Right lobe of liver (tissue), 6 donors: ENCODE measurements around the gene PDGFA. TPM values are rescaled to one million over a fixed set of nuclear protein-coding genes. Genes with fewer than 3 reads are reported as not detected.

Source experiments
- ATAC-seq, 4 donors: fragments of 200-7000 bp; cut with Tn5 transposase; one replicate each; pipeline ENCODE4 v1.9.1; 2020; ENCODE audit warnings: mild to moderate bottlenecking in 4 of 4, moderate library complexity in 4 of 4
- DNase-seq, 3 donors: peaks; one replicate each; pipeline ENCODE4 v3.0.0-alpha.2; 2020
- H3K27ac ChIP-seq, 3 donors: fragments of 200-600 bp; one replicate each; pipeline ENCODE4 v1.8.0; 2022
- H3K27me3 ChIP-seq, 2 donors: fragments of 200-600 bp; one replicate each; pipeline ENCODE4 v1.8.0; 2022
- H3K36me3 ChIP-seq, 4 donors: fragments of 200-600 bp; sonication (generic) in 1 of 4; one replicate each; pipeline versions ENCODE4 v1.5.1 to v1.8.0; 2017 to 2022; ENCODE audit warnings: control low read depth in 1 of 4
- H3K4me1 ChIP-seq, 4 donors: fragments of 200-600 bp; sonication (generic) in 1 of 4; one replicate each; pipeline versions ENCODE4 v1.5.1 to v1.8.0; 2017 to 2022; ENCODE audit warnings: control low read depth in 1 of 4
- H3K4me3 ChIP-seq, 3 donors: fragments of 200-600 bp; one replicate each; pipeline ENCODE4 v1.8.0; 2022
- H3K9me3 ChIP-seq, 4 donors: fragments of 200-600 bp; sonication (generic) in 1 of 4; one replicate each; pipeline versions ENCODE4 v1.5.1 to v1.8.0; 2017 to 2022; ENCODE audit warnings: control low read depth in 1 of 4
- POLR2A ChIP-seq: fragments of 450-650 bp; IDR thresholded peaks from one replicate; pipeline ENCODE4 v1.6.1; 2017; ENCODE audit warnings: antibody characterized with exemption, mild to moderate bottlenecking
- WGBS: methylation state at CpG from one replicate; pipeline ENCODE4 v1.1.6; 2018; ENCODE audit warnings: low coverage, low lambda C conversion rate; ENCODE audit not compliant: insufficient coverage; ENCODE audit errors: missing lambda C conversion rate; 5-methylcytosine and 5-hydroxymethylcytosine counted together
- intact Hi-C, 2 donors: fragments of 100-400 bp; cut with DNase I; formaldehyde crosslinking; loops; one replicate each; pipeline versions ENCODE4 v1.11.2 to v1.14.1; 2022
- total RNA-seq, 6 experiments: library from RNA; depleted of rRNA in 2 of 6; stranded (reverse); fragments of >200 nt in 2 of 6; fragmentation: NEBNext Ultra II Directional in 3 of 6; extraction: Animal tissue kit (Norgen Biotek cat#: 25700) in 3 of 6; gene quantifications; one replicate each; pipeline versions ENCODE4 v1.1.0 to v1.2.4, GENCODE V29; 2016 to 2023
- TF ChIP-seq, protein P1 (sequence below), 4 donors: fragments of 200-600 bp in 3 of 4; fragments of 450-650 bp in 1 of 4; IDR thresholded peaks; one replicate each; pipeline versions ENCODE4 v1.5.1 to v1.8.0; 2016 to 2022; ENCODE audit warnings: antibody characterized with exemption in 4 of 4, mild to moderate bottlenecking in 2 of 4
- donor health status: DM: no; HTN: yes; CAD: no.
- donor health status: DM: no; HTN: no; CAD: no.
- donor health status: DM: no; HTN: no; CAD: no.
- donor health status: DM: no; HTN: yes; CAD: no.
- donor health status: DM: no; HTN: yes; CAD: no.

The PDGFA gene
- total RNA-seq, 6 experiments from 2014 or later, result 2.3 to 20.9 (median 8.4) TPM

DNA sequence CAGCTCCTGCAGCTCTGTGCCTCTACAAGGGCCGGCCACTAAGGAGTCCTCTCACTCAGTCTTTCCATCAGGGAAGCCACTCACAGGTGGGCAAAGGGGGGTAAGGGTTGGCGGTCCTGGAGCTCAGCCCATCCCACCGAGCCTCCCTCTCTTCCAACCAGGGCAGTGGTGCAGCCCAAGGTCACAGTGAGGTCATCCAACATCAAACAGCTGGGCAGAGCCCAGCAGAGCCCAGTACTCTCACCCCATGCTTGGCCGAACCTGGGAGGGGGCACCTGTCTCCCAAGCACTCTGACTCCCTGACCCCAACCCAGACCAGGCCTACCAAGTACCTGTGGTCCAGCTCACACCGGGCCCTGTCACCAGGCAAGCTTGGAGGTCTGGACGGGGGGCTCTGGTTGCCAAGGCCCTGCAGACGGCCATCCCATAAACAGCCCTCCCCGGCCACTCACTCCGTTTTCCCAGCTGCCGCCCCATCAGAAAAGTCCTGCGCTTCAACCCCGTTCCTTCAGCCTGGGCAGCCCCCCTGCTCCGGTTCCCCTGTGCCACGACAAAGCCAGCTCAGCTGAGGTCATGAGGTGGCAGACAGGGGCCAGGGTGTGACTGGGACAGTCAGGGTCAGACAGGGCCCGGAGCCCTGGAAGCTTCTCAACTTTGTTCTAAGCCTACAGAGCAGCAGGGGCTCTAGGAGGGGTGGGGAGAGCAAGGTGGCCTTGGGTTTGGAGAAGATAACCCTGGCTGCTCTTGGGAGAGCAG lies 27.5 kb downstream of the PDGFA start:
- peak in 2 of 3 donors; percentile 10 to 48 for DNase-seq
- Histone ChIP-seq H3K9me3 (no peaks in the 10 kb centered on the region), H3K27me3 (no peaks in the 10 kb centered on the region), H3K36me3 (no peaks in the 10 kb centered on the region), H3K4me3 (no peak overlapping the region), H3K27ac (no peak overlapping the region), H3K4me1 (no peaks in the 10 kb centered on the region)
- no peak for ATAC-seq
- TF ChIP-seq, protein P1, sequence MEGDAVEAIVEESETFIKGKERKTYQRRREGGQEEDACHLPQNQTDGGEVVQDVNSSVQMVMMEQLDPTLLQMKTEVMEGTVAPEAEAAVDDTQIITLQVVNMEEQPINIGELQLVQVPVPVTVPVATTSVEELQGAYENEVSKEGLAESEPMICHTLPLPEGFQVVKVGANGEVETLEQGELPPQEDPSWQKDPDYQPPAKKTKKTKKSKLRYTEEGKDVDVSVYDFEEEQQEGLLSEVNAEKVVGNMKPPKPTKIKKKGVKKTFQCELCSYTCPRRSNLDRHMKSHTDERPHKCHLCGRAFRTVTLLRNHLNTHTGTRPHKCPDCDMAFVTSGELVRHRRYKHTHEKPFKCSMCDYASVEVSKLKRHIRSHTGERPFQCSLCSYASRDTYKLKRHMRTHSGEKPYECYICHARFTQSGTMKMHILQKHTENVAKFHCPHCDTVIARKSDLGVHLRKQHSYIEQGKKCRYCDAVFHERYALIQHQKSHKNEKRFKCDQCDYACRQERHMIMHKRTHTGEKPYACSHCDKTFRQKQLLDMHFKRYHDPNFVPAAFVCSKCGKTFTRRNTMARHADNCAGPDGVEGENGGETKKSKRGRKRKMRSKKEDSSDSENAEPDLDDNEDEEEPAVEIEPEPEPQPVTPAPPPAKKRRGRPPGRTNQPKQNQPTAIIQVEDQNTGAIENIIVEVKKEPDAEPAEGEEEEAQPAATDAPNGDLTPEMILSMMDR (IDR thresholded peaks at IDR 0.05), result no peak
- no peak for TF ChIP-seq POLR2A
- WGBS, result no CpG with 5 or more reads among the region's 15 CpGs
- intact Hi-C loops, result no loop called here

DNA sequence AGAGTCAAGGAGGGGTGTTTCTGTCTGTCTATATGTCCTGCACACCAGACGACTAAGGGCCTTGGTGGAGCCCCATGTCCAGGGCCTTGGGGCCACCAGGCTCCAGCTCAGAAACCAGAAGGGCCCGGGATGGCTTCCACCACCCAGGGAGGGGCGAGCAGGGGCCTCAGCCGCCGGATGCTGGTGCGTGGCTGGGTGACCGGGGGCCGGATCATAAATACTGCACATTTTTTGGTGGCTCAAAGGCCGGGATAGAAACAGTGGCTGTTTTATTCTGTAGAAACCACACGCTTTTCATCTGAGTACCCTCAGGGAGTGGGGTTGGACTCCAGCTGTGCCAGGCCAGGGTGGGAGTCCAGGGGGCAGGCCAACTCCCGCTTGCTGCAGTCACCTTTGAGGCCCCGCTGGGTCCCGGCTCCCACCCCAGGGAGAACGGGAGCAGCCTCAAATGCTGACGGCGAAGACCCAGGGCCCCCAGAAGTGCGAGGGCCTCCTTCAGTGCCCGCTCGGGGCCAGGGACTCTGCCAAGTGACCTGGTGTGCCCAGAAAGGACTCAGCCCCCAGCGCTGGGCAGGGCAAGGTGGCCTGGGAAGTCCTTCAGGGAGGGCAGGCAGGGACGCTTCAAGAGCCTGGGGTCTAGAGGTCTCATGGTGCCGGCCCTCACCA lies 28.2 kb downstream of the PDGFA start:
- no peaks in the 10 kb centered on the region for H3K27me3 ChIP-seq
- TF ChIP-seq, protein P1 (IDR thresholded peaks at IDR 0.05), result no peak
- no peak for TF ChIP-seq POLR2A
- no peaks in the 10 kb centered on the region for H3K36me3 ChIP-seq
- no peaks in the 10 kb centered on the region for H3K9me3 ChIP-seq
- intact Hi-C loops, result no loop called here
- H3K27ac ChIP-seq, result no peak overlapping the region
- ATAC-seq (no peak), DNase-seq (peak in 2 of 3 donors; percentile 18 to 49)
- H3K4me1 ChIP-seq, result no peaks in the 10 kb centered on the region
- WGBS, result 96% methylated on average over 5 of the region's 22 CpGs
- H3K4me3 ChIP-seq, result no peak overlapping the region

DNA sequence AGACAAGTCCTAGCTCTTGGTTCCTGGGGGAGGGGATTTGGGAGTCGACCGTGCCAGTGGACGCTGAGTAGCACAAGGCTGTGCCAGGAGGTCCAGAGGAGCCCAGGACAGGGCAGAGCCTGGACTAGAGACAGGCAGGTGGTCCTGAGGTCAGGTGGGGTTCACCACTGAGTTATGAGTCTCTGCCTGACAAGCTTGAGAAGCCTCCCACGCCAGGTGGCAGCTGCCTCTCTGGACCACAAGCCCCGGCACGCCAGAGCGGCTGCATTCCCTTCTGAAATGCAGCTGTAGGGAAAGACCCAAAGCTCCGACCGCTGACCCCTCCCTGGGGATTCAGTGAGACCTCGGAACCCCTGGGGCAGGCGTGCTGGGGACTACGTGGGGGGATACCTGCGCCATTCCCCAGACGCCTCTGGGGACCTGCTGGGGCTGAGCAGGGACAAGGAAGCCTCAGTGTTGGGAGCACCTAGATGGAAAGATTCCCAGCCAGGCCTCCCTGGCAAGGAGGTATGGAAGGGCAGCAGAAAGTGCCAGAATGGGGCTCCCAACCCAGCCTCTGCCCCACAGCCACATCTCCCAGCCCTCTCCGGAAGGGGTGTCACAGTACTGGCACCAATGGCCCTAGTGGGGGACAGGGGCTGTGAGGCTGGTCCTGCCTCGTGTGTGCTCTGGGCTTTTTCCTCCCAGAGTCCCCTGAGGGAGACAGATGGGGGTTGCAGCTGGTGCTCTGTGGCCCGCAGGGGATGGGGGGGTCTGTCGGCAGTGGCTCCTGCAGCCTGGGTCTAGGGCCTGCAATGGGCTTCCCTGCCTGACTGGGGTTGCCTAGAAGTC lies 29.0 kb downstream of the PDGFA start:
- DNase-seq (peak in 2 of 3 donors; percentile 12 to 43), ATAC-seq (no peak)
- Histone ChIP-seq H3K9me3 (no peaks in the 10 kb centered on the region), H3K27ac (no peak overlapping the region), H3K27me3 (no peaks in the 10 kb centered on the region), H3K4me1 (no peaks in the 10 kb centered on the region), H3K4me3 (no peak overlapping the region), H3K36me3 (no peaks in the 10 kb centered on the region)
- no CpG with 5 or more reads among the region's 18 CpGs for WGBS
- intact Hi-C loops, result no loop called here
- no peak for TF ChIP-seq POLR2A
- TF ChIP-seq, protein P1 (IDR thresholded peaks at IDR 0.05), result no peak

DNA sequence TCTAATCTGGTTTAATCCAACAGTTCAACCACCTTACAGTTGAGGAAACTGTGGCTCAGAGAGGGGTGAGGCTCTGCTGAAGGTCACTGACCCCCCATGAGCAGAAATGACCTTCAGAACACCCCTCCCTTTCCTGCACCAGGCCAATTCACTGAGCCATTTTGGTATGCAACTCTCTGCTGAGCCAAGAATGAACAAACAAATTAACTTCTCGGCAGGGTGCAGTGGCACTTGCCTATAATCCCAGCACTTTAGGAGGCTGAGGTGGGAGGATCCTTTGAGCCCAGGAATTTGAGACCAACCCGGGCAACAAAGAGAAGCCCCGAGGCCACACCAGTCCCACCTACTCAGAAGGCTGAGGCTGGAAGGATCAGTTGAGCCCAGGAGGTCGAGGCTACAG lies 29.8 kb downstream of the PDGFA start:
- no peak overlapping the region for H3K27ac ChIP-seq
- H3K9me3 ChIP-seq, result no peaks in the 10 kb centered on the region
- ATAC-seq (peak in 1 of 4 donors; percentile 83), DNase-seq (peak in 1 of 3 donors; percentile 17)
- 53% methylated on average over 3 of the region's 4 CpGs for WGBS
- H3K36me3 ChIP-seq, result no peaks in the 10 kb centered on the region
- H3K27me3 ChIP-seq, result no peaks in the 10 kb centered on the region
- no peak overlapping the region for H3K4me3 ChIP-seq
- no peaks in the 10 kb centered on the region for H3K4me1 ChIP-seq
- intact Hi-C loops, result no loop called here
- TF ChIP-seq, protein P1 (IDR thresholded peaks at IDR 0.05), result no peak
- no peak for TF ChIP-seq POLR2A
